HepG2 (cell line): ENCODE measurements around the gene BFAR.

Experiments
- CSRNP1 ChIP-seq: sonication (generic); formaldehyde crosslinking; IDR thresholded peaks from 2 replicates; pipeline ENCODE4 v1.8.1; 2023; ENCODE audit warnings: mild to moderate bottlenecking, missing genetic modification reagents
- CTCF ChIP-seq: sonication (generic); formaldehyde crosslinking; IDR thresholded peaks from 2 replicates; pipeline ENCODE4 v1.5.0; 2020; ENCODE audit warnings: mild to moderate bottlenecking, missing genetic modification reagents, moderate library complexity
- HINFP ChIP-seq: sonication (generic); formaldehyde crosslinking; IDR thresholded peaks from 2 replicates; pipeline ENCODE4 v1.4.0; 2020; ENCODE audit warnings: low read depth, mild to moderate bottlenecking, missing genetic modification reagents
- MEIS1 ChIP-seq: sonication (generic); formaldehyde crosslinking; IDR thresholded peaks from 2 replicates; pipeline ENCODE4 v1.9.0; 2021; ENCODE audit warnings: mild to moderate bottlenecking, missing genetic modification reagents, moderate library complexity, borderline replicate concordance
- PHF8 ChIP-seq: sonication (generic); formaldehyde crosslinking; IDR thresholded peaks from 2 replicates; pipeline ENCODE4 v1.5.0; 2020; ENCODE audit warnings: missing genetic modification reagents
- POLR2AphosphoS2 ChIP-seq: IDR thresholded peaks from 2 replicates; pipeline ENCODE4 v1.6.1; 2011; ENCODE audit warnings: low read depth, low read length, improper control_type of control experiment
- PRDM4 ChIP-seq: sonication (generic); formaldehyde crosslinking; IDR thresholded peaks from 2 replicates; pipeline ENCODE4 v1.9.0; 2021; ENCODE audit warnings: missing genetic modification reagents, borderline replicate concordance
- STAT5B ChIP-seq: sonication (generic); formaldehyde crosslinking; IDR thresholded peaks from 2 replicates; pipeline ENCODE4 v1.4.0; 2020; ENCODE audit warnings: missing genetic modification reagents
- TCF7L2 ChIP-seq: IDR thresholded peaks from 2 replicates; pipeline ENCODE4 v1.6.1; 2011; ENCODE audit warnings: mild to moderate bottlenecking, low read depth, low read length, moderate library complexity
- THAP7 ChIP-seq: sonication (generic); formaldehyde crosslinking; IDR thresholded peaks from 2 replicates; pipeline ENCODE4 v1.8.1; 2023; ENCODE audit warnings: mild to moderate bottlenecking, missing genetic modification reagents
- USF2 ChIP-seq, 2 experiments: sonication (generic) in 1 of 2; formaldehyde crosslinking in 1 of 2; IDR thresholded peaks; 2 replicates each; pipeline versions ENCODE4 v1.5.1 to v1.6.1; 2011 to 2020; ENCODE audit warnings: borderline replicate concordance in 1 of 2, low read depth in 1 of 2, low read length in 1 of 2, mild to moderate bottlenecking in 1 of 2, missing genetic modification reagents in 1 of 2, moderate library complexity in 1 of 2
- ZNF260 ChIP-seq: sonication (generic); formaldehyde crosslinking; IDR thresholded peaks from 2 replicates; pipeline ENCODE4 v1.4.0; 2020; ENCODE audit warnings: missing genetic modification reagents, low read depth, mild to moderate bottlenecking, borderline replicate concordance
- ZNF639 ChIP-seq: conservative IDR thresholded peaks from 2 replicates; pipeline ENCODE4 v1.6.1; 2018; ENCODE audit warnings: missing genetic modification reagents
- ZNF776 ChIP-seq: sonication (generic); formaldehyde crosslinking; IDR thresholded peaks from 2 replicates; pipeline ENCODE4 v1.4.0; 2020; ENCODE audit warnings: mild to moderate bottlenecking, missing genetic modification reagents

- TF ChIP-seq CTCF (no peak), STAT5B (CRISPR knock-in tag) (no peak), PRDM4 (CRISPR knock-in tag) (no peak), THAP7 (CRISPR knock-in tag) (no peak), HINFP (no peak), POLR2AphosphoS2 (no peak), PHF8 (CRISPR knock-in tag) (no peak), CSRNP1 (CRISPR knock-in tag) (no peak), ZNF260 (CRISPR knock-in tag) (no peak), USF2 (IDR thresholded peaks at IDR 0.05; ENCODE audit: low read depth, low read length) (no peak), USF2 (CRISPR knock-in tag; IDR thresholded peaks at IDR 0.05; ENCODE audit: borderline replicate concordance) (no peak), ZNF776 (CRISPR knock-in tag) (no peak), ZNF639 (no peak), MEIS1 (CRISPR knock-in tag) (no peak), TCF7L2 (no peak)
Measured at GRCh38 chr16:14681115-14681514, 48.4 kb downstream of the BFAR start.
